Fibroblast of the conjunctiva (primary cell): ENCODE data around the gene ATG9A.

Source experiments
- DNase-seq: peaks from one replicate; pipeline ENCODE4 v3.0.0-alpha.2; 2010; ENCODE audit warnings: low read depth

Gene ATG9A

DNA sequence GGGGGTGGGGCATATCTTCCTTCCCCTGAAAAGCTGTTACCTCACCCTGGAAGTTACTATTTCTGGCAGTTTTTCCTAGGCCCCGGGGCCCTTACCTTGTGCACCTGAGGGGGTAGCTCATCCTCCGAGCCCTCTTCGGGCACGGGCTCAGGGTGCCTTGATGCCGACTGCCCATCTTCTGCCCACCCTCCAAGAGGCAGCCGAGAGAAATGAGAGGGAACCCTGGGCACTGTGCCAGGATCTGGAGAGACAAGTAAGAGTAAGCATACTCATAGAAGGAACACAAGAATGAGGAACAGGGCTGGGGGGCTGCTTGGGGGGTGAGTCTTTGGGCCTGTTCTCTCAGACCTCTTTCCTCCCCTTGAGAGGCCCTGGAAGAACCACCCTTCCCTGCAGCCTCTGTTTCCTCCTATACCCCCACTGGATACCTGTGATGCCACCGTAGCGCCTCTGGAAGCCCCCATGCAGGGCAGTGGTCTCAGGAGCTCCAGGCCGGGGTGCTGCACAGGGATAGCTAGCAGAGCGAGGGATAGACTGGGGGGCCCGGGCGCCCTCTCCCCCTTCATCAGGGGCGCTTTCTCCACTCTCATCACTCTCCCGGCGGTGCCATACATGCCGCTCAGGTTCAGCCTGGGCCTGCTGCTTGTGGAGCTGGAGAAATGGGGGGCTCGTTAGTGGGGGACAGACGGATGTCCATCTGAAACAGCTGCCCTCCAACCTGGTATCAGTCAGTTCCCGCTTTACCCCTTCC is 8.6 kb downstream of the ATG9A start:
- DNase-seq: no peak

DNA sequence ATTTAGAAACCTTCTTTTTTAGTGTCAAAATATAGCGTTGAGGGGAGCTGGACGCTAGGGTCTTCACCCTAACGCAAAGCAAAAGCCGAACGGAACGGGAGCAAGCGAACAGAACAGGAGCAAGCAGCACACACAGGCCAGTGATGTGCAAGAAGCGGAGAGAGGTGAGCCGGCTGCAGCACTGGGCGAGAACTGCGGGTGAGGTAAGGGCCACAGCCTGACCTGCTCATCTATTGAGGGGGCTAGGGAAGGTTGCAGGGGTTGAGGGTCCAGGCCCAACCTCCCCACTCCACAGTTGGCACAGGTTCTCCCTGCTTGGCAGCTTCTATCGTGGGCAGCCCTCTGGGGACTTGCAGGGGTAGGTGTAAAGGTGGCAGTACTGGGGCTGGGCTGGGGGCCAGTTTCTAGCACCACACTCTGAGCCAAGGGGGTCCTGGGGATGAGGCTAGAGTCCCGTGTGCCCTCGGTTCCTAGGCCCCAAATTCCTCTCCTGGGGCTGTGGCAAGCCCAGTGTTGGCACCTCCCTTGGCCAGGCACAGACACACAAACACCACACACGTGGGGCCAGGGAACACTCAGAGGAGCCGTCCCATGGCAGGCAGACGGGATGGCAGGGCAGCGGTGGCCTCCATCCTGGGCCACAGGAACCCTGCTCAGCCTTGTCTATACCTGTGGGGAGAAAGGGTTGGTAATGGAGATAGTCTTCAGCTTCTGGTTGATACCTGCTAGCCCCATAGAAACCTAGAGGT is 9.5 kb downstream of the ATG9A start:
- no peak for DNase-seq

- peak; percentile 93 for DNase-seq
Measured at GRCh38 chr2:219218732-219219701, 10.4 kb downstream of the ATG9A start, which contains the start of gene ABCB6. TSS of gene ABCB6 (minus strand) at chr2:219218958. CDS start at chr2:219218673, 285 bp downstream.

- DNase-seq: no peak
Measured at GRCh38 chr2:219218217-219218731, 11.2 kb downstream of the ATG9A start.

- DNase-seq: no peak
Measured at GRCh38 chr2:219216535-219216915, 12.9 kb downstream of the ATG9A start.

- no peak for DNase-seq
Measured at GRCh38 chr2:219215871-219216534, 13.4 kb downstream of the ATG9A start.

DNA sequence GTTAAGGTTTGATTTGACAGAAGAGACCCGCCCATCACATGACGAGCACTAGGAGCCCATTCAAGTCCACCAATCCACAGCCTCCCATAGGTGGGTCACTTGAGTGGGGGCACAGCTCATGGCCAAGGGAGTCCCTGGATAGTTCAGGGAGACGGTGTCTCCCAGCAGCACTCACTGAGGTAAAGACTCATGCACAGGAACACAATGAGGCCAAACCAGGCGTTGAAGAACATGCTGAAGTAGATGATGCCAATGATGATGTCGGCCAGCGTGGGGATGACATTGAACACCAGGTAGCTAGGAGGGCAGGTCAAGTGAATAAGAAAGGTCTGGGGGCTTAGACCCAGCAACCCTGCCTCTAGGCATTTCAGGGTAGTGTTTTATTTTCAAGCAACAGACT is 14.7 kb downstream of the ATG9A start:
- DNase-seq: no peak

DNA sequence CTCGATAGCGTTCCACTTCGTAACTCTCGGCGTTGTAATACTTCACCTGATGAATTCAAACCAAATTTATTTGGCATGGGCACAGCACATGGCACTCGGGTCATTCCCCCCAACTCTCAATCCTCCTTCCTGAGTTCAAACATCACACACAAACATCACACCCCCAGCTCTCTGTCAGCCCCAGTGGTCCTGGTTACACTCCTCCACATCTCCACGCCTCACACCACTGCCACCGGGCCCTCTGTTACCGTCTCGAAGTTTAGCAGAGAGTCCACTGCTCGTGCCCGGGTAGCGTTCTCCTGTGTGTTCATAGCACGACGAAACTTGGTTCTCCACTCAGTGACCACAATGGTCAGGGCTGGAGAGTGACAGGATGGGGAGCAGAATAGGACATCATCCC is 15.3 kb downstream of the ATG9A start:
- DNase-seq: no peak

DNA sequence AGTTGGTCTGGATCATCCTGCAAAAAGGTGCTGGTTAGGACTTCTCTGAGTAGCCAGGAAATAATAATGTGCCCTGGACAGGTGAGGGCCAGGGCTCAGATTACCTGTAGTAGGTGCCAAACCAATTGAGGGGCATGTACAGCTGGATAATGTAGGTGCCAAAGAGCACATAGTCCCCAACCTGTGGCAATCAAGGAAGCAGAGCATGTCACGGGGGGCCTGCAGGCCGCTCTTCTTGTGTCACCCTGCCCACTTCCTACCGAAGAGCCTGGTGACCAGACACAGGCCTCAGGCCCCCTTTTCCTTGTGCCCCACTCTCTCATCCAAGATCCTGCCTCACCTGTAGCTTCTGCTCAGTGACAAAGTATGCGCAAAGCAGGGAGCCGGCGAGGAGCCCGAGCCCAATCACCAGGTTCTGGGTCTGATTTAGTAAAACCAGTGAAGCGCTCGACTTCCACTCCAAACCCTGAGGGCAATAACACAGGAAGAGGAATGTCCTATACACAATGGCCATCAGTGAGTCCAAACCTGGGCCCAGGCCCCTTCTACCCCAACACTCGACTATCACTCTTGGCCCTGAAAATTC is 15.9 kb downstream of the ATG9A start:
- DNase-seq: no peak

- no peak for DNase-seq
Measured at GRCh38 chr2:219213026-219213415, 16.4 kb downstream of the ATG9A start.

DNA sequence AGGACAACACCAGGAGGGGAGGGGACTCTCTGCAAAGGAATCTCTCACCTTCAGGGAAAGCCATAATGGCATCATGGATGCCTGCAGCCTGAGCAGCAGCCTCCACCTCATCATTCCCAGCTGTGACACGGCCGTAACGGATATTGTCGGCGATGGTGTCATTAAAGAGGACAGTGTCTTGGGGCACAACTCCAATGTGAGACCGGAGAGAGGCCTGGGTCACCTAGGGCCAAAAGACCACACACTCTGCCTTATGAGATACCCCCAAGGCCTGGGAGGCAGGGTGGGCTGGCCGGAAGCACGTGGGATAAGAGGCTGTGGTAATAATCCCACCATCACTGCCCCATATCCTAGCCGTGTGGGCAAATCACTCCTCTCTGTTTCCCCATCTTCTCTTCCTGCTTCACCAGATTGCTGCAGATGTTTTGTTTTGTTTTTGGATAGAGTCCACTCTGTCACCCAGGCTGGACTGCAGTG is 18.5 kb downstream of the ATG9A start:
- DNase-seq: no peak

GRCh38 chr2:219210196-219210885 is 19.1 kb downstream of the ATG9A start:
- no peak for DNase-seq

DNA sequence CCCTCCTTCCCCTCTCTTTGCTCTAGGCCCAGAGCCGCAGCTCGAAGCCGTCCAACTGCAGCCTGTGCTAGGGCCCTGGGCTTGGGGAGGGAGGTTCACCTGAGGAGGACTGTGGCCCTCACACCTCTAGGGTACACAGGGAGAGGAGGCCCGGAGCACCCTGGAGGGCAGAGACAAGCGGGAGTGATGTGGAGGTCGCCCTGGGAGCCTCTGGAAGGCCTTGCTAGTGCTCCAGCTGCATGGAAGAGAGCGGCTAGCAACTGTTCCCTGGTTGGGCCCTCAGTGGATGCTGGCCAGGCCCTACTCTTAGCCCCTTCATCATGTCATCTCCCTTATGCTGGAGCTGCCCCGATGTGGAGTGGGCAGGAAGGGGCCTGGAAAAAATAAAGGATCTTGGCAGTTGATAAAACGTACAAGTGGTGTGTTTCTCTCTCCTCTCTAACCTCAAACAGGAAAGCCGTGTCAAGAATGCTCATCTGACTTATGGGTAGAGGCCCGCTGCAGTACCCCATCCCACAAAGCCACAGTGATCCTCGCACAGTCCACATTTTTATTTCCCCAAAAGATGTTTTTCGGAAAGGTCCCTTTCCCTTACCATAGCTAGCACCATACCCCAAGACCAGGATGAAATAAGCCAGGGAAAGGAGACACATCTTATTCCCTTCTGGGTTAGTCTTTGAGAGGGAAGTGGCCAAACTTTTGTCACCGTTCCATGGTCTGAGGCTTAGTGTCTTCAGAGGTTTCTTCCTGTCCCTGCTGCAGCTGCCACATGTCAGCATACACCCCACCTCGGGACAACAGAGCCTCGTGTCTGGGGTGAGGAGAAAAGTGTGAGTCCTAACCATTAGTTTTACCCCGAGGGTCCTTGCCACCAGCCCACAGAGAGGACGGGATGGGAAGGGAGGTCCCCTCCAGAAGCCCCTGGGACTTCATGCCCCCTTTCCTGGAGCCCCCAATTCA is 19.9 kb downstream of the ATG9A start:
- no peak for DNase-seq

- no peak for DNase-seq
Measured at GRCh38 chr2:219207884-219208740, 21.3 kb downstream of the ATG9A start.

DNA sequence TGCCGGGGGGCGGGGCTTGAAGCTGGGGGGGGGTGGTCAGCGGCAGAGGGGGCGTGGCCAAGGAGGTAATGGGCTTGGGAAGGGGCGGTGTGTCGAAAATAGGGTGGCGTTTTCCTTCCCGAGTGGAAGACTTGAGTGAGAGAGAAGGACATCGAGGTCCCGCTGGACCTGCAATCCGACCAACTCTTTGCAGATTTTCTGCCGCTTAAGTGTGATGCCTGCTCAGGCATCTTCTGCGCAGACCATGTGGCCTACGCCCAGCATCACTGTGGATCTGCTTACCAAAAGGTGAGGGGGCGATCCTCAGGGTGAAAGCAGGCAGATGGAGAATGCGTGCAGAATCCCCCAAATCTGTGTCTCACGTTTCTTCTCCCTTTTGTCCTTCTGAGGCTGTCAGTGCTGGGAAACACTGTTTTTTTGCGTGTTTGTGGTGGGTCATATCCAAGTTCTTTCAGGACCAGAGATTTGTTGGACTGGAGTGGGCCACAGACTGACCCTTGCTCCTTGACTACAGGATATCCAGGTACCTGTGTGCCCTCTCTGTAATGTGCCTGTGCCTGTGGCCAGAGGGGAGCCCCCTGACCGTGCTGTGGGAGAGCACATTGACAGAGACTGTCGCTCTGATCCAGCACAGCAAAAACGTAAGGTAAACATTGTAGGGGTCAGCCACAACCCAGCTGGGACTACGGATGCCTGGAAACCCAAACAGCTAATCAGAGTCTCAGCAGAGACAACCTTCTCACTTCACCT is 22.1 kb downstream of the ATG9A start:
- no peak for DNase-seq

- DNase-seq: peak; percentile 84
Measured at GRCh38 chr2:219206328-219207133, 22.9 kb downstream of the ATG9A start, which contains the start of gene ZFAND2B. TSS of gene ZFAND2B (plus strand) at chr2:219206782. CDS start at chr2:219206988, 206 bp downstream.

GRCh38 chr2:219205981-219206327 is 23.5 kb downstream of the ATG9A start:
- DNase-seq: no peak
